HG02678 (cell line): ENCODE measurements around the gene CES1.
"Not testable (repeated sequence)": the region's sequence is repeated elsewhere in the genome, so short reads cannot be mapped to it uniquely, and the experiment has no call there.

Experiments used
- ATAC-seq: cut with Tn5 transposase; IDR thresholded peaks from one replicate; pipeline ENCODE4 v1.9.1; 2021; ENCODE audit warnings: mild to moderate bottlenecking, moderate library complexity; ENCODE audit not compliant: unreplicated experiment

The CES1 gene

DNA sequence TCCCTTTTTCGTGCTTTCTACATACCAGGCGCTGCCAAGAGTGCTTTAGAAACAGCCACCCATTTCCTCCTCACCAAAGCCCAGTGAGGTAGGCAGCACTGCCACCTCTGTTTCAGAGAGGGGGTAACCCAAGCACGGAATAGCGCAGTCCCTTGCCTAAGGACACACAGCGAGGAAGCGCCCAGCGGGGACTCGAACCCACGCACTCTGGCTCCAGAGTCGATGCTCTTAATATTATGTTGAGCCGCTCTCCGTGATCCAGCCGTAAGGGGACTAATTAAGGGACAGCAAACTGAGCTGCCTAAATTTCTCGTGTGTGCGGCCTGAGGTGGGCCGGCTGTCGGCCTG is 497 bp downstream of the CES1 start:
- no peak for ATAC-seq

DNA sequence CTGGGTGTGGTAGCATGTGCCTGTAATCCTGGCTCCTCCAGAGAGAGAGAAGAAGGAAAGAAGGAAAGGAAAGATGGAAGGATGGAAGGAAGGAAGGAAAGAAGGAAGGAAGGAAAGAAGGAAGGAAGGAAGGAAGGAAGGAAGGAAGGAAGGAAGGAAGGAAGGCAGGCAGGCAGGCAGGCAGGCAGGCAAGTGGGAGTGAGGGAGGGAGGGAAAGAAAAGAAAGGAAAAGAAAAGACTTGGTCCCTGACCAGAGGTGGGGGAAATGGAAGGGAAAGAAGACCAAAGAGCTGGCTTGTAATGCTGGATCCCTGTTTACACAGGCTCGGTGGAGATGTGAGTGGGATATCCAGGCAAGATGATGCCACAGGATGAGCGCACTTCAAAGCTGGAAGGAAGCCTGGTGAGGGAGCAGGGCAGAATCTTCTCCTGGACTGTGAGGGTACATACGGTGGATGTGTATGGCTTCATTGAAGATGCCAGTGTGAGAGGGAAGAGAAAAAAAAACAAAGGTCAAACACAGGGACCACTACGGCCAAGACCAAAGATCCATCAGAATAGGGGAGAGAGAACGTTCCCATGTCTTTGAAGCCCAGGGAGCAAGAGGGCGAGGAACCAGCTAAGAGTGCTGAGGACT is 2.1 kb downstream of the CES1 start:
- ATAC-seq, result no peak

DNA sequence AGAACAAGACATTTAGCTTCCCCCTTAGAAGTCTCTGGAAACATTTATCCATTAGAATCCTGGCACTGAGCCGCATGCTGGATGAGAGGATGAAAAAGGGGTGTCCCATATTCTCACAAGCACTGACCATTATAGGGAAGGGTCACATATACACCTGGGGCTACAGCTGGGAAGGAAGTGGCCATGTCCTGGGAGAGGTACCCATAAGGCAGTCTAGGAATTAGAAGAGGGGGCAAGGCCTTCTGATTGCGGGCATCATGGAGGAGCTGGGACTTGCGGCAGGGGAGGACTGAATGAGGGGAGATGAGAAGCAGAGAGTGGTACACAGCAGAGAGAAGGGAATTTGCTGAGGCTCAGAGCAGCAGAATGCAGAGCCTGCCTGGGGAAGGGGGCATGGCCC is 3.7 kb downstream of the CES1 start:
- ATAC-seq, result not testable (repeated sequence)

DNA sequence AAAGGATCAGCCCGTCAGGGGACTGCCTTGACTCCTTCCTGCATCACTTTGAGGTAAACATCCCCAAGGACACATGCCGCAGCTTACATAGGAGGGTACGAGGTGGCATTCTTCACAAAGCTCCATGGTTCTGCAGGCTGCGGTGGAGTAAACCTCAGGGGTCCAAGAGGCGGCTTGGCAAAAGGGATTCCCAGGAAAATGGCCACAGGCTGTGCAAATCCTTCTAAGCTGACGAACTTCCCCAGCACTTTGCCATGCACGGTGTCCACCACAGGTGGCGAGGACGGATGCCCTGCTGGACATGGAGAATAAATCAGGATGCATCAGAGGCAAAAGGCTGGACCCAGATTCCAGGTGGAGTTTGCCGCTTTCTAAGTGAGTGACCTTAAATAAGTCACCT is 4.2 kb downstream of the CES1 start:
- ATAC-seq, result no peak

DNA sequence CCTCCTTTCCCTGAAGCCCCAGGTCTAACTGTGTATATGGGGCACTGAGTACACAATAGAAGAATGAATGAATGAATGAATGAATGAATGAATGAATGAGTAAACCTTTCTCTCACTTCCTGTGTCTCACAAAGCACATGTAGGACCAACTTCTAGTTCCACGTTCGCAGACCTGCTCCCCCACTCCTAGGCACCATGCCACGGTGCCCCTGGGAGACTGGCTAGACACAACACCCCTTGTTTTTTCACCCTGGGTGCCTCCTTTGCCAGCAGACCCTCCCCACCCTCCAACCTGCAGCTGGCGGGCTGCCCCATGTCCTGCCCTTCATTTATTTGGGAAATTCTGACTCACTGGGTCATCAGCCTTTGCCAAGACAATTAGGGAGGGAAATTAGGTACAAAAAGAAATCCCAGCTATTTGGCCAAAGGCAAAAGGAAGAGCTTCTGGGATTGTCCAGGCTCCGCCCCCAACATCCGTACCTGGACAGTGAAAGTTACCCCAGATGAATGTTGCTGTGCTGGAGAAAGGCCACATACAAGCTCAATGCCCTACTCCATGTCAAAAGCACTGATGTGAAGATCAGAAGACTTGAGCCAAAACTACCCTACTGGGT is 7.7 kb downstream of the CES1 start:
- ATAC-seq, result no peak

DNA sequence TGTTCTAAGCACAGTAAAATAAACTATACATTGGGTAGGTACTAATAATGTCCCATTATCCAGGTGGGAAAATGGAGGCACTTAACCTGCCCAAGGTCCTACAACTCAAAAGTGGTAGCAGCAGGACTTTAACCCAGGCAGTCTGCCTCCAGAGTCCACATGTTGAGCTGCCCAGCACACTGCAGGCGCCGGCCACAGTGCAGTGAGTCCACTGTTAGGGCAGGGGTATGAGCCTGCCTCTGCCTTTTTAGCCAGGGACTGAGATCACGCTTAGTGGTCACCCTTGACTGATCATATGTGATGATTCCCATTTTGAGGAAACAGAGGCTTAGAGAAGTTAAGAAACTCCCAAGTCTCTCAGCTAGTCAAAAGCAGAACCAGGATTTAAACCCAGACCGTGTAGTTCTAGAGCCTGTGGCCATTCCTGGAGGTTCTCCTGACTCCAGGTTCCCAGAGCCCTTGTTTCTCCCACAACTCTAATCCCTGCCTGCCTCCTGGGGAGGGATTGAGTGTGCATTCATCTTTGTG is 8.4 kb downstream of the CES1 start:
- ATAC-seq, result no peak

DNA sequence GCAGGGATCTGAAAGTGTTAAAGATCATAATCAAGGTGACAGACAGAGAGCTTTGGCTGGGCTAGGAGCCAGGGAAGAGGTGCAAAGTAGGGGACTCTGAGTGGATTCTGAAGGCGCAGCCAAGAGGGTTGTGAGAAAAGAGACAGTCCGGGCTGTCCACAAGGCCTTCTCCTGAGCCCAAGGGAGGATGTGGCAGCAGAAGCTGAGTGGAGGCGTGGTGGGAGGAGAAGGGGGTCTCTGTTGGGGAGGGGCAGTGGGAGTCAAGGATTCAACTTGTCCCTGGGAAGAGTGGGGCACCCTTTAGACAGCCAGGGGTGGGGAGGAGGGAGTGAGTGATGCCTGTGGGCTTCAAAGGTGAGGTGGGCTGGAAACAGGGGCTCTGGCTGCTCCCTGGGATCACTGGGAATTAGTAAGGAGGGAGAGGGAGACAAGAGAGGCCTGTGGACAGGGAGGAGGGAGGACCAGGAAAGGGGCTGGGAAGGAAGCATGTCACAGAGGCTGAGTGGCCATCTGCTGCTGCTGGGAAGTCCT is 10.6 kb downstream of the CES1 start:
- no peak for ATAC-seq

DNA sequence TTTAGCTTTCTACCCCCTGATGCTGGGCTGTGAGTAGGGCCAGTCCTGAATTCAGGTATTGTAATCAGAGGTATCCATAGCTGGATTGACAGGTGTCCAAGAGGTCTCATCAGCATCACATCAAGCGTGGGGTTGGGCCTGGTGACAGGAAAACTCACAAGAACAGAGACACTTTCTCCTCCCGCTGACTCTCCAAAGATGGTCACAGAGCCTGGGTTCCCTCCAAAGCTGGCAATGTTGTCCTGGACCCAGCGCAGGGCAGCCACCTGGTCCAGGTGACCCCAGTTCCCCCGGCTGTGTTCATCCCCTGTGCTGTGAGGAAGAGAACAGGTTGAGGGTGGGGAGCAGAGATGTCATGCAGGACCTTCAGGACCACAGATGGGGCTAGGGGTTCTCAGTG is 11.7 kb downstream of the CES1 start:
- ATAC-seq, result no peak

DNA sequence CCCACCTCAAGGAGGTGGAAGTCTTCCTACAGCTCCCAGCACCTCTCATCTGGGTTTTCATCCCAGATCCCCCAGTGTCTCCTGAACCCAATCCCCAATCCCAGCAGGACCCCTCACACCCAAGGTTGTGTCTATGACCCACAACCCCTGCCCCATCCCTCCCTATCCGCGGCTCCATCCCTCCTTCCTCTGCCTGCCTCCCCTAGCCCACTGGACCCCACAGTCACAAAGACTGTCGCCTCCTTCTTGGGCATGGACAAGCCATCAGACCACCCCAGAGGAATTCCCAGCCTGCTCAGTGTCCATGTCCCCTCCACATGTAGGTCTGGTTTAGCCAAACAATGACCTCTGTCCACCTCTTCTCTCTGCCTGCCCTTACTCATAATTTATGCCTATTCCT is 12.3 kb downstream of the CES1 start:
- ATAC-seq, result no peak

DNA sequence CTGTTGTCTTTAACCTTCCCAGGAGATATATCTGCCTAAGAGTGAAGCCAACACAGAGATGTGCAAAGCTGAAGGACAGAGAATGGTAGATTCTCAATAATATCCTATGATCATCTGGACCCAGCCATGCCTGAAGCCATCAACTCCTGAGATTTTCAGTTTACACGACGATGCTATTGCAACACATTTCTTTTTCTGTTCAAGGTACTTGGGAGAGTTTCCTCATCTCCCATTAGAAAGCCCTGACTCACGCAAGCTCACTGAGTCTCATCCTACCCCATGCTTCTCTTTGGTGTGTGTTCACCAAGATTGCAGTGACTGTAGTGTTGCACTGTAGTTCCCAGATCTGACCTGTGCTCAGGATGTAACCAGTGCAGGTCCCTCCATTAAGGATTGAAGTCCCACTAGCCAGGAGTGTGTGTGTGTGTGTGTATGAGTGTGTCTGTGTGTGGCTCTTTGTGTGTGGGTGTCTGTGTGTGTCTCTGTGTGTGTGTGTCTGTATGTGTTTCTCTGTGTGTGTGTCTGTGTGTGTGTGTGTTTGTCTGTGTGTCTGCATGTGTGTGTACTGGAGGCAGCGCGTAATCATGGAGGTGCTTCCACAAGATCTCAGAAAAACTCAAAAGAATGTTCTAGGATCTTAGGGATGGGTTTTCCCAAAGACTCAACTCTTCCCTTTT is 15.5 kb downstream of the CES1 start:
- ATAC-seq, result no peak

DNA sequence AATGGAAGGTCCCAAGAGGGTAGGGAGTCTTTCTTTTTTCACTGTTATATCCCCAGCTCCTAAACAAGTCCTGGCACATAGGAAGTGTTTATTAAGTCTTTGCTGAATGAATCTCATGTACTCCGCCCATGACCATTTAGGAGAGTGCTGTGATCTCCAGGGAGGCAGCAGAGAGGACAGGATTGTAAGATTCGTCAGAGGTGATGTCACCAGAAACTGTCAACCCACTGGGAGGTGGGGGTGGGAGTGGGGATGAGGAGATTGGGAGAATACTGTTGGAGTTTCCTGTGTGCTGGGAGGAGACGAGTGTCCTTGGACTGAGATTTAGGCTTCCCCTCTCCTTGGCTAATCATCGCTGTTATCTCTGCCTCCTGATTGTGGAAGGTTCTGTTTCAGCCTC is 16.7 kb downstream of the CES1 start:
- not testable (repeated sequence) for ATAC-seq

DNA sequence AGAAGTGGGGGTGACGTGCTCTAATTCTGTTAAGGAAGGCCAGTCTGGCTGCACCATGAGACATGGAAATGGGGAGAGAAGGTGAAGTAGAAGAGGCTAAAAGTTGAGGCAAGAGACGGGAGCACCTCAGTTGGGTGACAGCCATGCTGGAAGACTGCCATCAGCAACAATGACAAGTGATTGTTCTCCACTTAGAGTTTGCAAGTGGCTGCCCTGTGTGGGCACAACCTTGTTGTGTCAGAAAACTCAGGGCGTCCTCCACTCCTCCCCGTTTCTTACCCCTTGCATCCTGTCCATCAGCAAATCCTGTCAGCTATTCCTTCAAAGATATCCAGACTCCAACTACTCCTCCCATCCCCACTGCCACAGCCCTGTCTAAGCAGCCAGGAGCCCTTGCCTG is 17.6 kb downstream of the CES1 start:
- ATAC-seq, result no peak

DNA sequence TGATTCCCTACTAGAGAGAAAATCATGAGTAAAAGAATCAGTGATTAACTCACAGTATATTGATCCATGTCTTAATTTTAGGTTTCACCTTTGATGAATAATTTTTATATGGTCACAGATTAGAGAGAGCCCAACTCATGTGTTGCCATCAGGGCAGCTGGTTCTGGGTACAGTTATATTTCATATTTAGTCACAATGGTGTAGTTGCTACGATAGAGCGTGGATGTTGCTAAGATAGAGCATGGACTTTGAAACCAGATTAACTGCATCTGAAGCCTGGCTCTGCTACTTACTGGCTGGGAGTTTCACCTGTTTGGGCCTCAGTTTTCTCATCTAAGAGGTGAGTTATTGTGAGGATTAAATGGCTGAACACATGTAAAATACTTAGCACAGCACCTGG is 18.7 kb downstream of the CES1 start:
- not testable (repeated sequence) for ATAC-seq

DNA sequence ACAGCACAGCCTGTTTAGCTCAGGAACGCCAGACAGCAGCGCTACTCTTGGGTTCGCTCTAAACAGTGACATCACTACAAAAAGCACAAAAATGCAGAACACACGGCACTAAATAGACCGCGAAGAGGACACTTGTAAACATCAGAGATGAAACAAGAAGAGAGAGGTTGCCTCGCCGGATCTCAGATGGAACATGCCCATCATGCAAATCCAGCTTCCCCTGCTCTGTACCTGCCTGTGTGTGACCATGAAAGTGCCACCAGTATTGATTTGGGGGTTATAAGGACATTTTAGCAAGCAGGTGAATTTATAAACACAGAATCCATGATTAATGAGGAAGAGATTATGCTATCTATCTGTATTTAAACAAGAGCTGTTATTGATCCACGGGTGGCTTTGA is 19.2 kb downstream of the CES1 start:
- ATAC-seq, result not testable (repeated sequence)

DNA sequence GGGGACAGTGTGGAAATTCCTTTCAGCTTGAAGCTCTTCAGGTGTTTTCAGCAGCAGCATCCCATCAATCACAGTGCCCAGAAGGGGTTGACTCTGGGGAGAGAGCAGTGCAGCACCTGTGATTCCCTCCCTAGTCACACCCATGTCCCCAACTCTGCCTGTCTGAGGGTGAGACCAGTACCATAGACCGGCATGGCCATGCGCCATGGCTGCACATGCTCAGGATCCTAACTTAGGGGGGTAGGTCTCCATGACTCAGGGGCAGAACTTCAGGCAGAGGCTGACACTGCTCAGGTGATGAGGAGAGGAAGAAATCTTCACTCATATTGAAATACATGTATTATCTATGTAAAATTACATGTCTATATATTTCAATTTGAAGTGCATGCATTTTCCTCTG is 19.9 kb downstream of the CES1 start:
- no peak for ATAC-seq

DNA sequence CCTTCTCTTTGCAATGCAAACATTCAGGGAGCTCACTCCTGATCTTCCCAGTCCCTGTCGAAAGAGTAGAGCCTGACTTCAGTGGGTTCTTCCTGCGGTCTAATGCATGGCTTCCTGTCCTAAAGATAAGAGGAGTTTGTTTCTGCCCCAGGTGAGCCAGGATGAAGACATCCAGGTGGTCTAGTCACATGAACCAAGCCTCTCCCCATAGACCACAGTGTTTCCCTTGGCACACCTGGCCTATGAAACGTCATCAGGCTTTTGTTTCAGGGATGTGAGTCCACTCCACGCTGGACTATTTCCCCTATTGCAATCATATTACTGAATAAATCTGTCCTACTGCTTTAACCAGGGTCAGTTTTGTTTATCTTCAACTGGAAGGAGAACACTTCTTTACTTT is 21.1 kb downstream of the CES1 start:
- ATAC-seq, result no peak

DNA sequence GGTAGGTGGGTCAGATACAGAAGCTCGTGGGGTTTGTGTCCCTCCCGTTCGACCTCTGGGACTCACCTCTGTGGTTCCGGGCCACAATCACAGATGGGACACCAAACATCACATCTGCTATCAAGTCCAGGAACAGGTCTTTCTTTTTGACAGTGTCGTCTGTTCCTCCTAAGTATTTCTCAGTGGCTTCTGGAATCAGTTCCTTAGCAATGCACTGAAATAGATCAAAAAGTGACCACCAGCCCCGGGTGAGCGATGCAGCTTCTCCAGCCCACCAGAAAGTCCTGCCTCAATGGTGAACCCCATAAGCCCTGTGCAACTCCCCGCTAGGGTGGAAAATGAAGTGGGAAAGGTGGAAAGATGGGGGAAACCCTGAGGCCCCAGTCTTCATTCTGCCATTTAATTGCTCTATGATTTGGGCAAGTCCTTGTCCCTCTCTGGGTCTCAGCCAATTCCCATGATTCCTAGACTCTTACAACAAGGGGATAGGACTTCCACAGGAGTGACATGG is 22.4 kb downstream of the CES1 start:
- ATAC-seq, result no peak

DNA sequence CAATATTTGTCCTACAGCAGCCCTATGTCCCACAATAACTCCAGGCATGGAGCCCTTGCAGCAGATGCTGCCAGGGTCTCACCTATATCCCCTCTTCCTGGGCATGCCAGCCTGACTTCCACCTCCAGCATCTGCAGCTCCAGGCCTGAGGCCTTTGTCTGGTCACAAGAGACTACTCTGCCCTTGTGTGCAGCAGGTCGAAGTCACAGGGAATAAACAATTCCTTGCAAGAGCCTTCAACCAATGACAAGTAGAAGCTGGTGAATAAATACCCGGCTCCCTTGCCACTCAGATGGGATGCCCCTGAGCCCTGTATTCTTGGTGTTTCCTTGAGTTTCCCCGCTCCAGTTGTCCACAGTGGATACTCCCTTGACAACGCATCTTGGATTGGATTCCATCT is 23.0 kb downstream of the CES1 start:
- no peak for ATAC-seq

DNA sequence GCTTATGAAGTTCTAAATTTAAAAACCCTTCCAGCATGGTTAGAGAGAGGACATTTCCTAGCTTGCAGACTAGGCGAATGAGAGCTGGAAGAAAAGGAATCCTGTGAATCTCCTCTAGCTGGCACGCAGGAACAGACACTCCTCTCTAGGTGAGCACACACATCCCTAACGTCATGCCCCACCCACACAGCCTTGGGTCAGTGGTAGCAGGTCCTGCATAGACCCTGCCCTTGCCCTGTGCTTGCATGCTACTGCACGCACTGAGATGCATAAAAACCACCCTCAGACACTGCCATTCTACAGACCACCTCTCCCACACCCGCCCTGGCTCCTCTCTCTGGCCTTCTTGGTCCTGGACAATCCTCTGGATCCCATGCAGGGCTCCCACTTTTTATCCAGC is 23.5 kb downstream of the CES1 start:
- no peak for ATAC-seq

DNA sequence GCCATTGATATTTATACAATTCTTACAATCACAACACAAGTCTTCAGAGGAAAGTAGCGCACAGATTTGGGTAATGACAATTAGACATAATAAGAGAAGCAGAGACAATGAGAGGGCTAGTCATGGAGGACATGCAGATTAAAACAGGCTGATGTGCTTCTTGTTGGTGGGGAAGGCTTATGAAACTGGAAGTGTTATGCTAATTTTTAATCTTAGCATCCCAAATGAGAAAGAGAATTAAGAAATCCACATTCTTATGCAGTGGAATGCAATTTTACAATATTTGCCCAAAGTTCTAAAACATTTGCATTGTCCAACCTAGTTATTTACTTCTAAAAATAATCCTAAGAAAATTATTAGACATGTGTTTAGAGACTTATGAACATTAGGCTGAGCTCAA is 24.6 kb downstream of the CES1 start:
- ATAC-seq, result not testable (repeated sequence)

DNA sequence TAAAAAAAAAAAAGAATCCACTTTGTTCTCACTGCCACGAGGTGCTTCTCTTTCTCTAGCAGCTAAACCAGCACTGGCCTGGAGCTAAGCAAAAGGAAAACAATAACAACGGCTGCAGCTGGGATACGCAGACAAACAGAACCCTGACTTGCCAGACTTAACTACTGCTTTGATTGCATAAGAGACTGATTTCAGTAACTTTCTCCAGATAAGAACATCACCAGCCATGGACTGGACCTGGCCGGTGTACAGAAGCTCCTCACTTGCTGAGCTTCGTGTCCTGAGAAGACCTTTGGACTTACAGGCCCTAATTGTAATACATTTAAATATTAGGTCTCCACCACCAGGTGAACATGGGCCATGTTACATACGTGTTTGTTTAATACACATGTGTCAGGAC is 27.8 kb downstream of the CES1 start:
- not testable (repeated sequence) for ATAC-seq

DNA sequence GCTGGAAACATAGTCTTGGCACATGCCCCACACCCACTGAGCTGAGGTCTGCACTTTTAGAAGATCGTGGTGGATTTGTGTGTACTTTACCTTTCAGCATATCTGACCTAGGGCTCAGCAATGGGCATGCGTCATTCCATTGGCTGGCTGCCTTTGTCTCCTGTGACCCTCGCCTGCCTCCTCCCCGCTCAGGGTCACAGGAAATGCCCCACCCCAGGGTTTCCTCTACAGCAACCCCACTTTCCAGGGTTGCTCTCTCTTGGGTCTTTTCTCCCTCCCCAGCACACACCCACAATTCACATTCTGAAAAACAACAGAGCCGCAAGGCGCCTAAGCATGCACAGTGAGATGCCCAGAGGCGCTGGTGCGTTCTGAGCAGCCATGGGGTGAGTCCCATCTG is 29.2 kb downstream of the CES1 start:
- ATAC-seq, result not testable (repeated sequence)
